ENCODE data around the gene LARP4B.

- TF ChIP-seq POLR2A (IDR thresholded peaks at IDR 0.05; ENCODE audit: low read length), result no peak
- TF ChIP-seq GATA1 (IDR thresholded peaks at IDR 0.05; ENCODE audit: low read depth, low read length), result no peak
Observed at GRCh38 chr10:814536-815302, 116.8 kb downstream of the LARP4B start.

Measured in erythroblast (primary cell).